ENCODE measurements around the gene STAG1.

DNA sequence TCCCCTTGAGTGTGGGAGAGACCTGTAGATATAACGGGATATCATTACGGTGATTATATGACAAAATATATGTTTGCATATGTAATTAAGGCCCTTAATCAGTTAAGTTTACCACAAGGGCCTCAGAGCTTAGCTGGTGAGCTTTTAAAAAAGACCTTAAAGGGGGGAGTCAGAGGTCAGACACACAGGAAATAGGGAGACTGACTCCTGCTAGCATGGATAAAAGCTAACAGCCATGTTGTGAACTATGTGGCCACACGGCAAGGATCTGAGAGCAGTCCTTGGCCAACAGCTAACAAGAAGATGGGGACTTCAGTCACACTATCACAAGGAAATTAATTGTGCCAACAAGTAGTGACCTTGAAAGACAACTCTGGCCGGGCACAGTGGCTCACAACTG is 3.1 kb downstream of the STAG1 start:
- TF ChIP-seq, protein P1, sequence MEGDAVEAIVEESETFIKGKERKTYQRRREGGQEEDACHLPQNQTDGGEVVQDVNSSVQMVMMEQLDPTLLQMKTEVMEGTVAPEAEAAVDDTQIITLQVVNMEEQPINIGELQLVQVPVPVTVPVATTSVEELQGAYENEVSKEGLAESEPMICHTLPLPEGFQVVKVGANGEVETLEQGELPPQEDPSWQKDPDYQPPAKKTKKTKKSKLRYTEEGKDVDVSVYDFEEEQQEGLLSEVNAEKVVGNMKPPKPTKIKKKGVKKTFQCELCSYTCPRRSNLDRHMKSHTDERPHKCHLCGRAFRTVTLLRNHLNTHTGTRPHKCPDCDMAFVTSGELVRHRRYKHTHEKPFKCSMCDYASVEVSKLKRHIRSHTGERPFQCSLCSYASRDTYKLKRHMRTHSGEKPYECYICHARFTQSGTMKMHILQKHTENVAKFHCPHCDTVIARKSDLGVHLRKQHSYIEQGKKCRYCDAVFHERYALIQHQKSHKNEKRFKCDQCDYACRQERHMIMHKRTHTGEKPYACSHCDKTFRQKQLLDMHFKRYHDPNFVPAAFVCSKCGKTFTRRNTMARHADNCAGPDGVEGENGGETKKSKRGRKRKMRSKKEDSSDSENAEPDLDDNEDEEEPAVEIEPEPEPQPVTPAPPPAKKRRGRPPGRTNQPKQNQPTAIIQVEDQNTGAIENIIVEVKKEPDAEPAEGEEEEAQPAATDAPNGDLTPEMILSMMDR (IDR thresholded peaks at IDR 0.05), result no peak
- no peak for TF ChIP-seq POLR2AphosphoS5 (IDR thresholded peaks at IDR 0.05)
- TF ChIP-seq POLR2A (IDR thresholded peaks at IDR 0.05; ENCODE audit: low read depth), result no peak

All from esophagus muscularis mucosa (tissue), 3 donors.